Natural killer cell (primary cell): ENCODE measurements around the gene SCARB1. TPM values are rescaled to one million over a fixed set of nuclear protein-coding genes. Genes with fewer than 3 reads are reported as not detected.

Experiments used
- ATAC-seq, 3 donors: fragments of 150-1000 bp in 2 of 3; fragments of 200-7000 bp in 1 of 3; cut with Tn5 transposase; 1 replicate in 1 of 3; 2 replicates in 2 of 3; pipeline ENCODE4 v1.10.0; 2021; ENCODE audit warnings: mild to moderate bottlenecking in 2 of 3, moderate library complexity in 2 of 3
- DNase-seq, 2 donors: peaks; one replicate each; pipeline versions ENCODE4 v3.0.0 to v3.0.0-alpha.2; 2013 to 2021; ENCODE audit warnings: mixed read lengths in 1 of 2
- H3K27ac ChIP-seq: one replicate; pipeline ENCODE4 v1.5.1; 2013; ENCODE audit warnings: mild to moderate bottlenecking, low read length
- H3K27me3 ChIP-seq: one replicate; pipeline ENCODE4 v1.6.1; 2013; ENCODE audit warnings: low read length; ENCODE audit not compliant: control insufficient read depth, insufficient read depth
- H3K36me3 ChIP-seq: one replicate; pipeline ENCODE4 v1.6.1; 2013; ENCODE audit warnings: low read length; ENCODE audit not compliant: control insufficient read depth, insufficient read depth
- H3K4me1 ChIP-seq: one replicate; pipeline ENCODE4 v1.6.1; 2013; ENCODE audit warnings: low read length; ENCODE audit not compliant: control insufficient read depth, insufficient read depth
- H3K4me3 ChIP-seq: one replicate; pipeline ENCODE4 v1.5.1; 2013; ENCODE audit warnings: low read length
- H3K9me3 ChIP-seq: one replicate; pipeline ENCODE4 v1.6.1; 2013; ENCODE audit warnings: low read length; ENCODE audit not compliant: control insufficient read depth, insufficient read depth
- H3K27ac Mint-ChIP-seq, 2 donors: one replicate each; pipeline ENCODE4 v1.8.0; 2022; ENCODE audit warnings: mild to moderate bottlenecking in 2 of 2, mixed read lengths in 2 of 2, moderate library complexity in 1 of 2
- H3K27me3 Mint-ChIP-seq, 2 donors: one replicate each; pipeline ENCODE4 v1.8.0; 2022; ENCODE audit warnings: low read depth in 2 of 2, mixed read lengths in 2 of 2
- H3K36me3 Mint-ChIP-seq: one replicate; pipeline ENCODE4 v1.8.0; 2022; ENCODE audit warnings: mixed read lengths
- H3K4me1 Mint-ChIP-seq, 2 donors: one replicate each; pipeline ENCODE4 v1.8.0; 2022; ENCODE audit warnings: mixed read lengths in 2 of 2
- H3K4me3 Mint-ChIP-seq: one replicate; pipeline ENCODE4 v1.8.0; 2022; ENCODE audit warnings: mild to moderate bottlenecking, moderate library complexity, mixed read lengths
- H3K9me3 Mint-ChIP-seq, 2 donors: one replicate each; pipeline ENCODE4 v1.8.0; 2022; ENCODE audit warnings: mixed read lengths in 2 of 2
- WGBS: methylation state at CpG from one replicate; pipeline ENCODE4 v1.1.7; 2013; ENCODE audit warnings: missing lambda C conversion rate; ENCODE audit not compliant: insufficient coverage; 5-methylcytosine and 5-hydroxymethylcytosine counted together
- intact Hi-C: fragments of 100-400 bp; cut with micrococcal nuclease; formaldehyde crosslinking; loops from one replicate; pipeline ENCODE4 v1.14.2; 2022
- total RNA-seq, 4 donors: library from RNA; stranded (reverse); fragments of 120-200 nt in 1 of 4; gene quantifications; one replicate each; pipeline versions ENCODE4 v1.2.3 to v1.2.4, GENCODE V29; 2013 to 2022
- TF ChIP-seq, protein P1 (sequence below): fragments of 200-600 bp; IDR thresholded peaks from one replicate; pipeline ENCODE4 v1.8.0; 2022; ENCODE audit warnings: antibody characterized with exemption

Gene SCARB1
- total RNA-seq, 3 donors from 2014 or later (not counting 1 experiment from before 2014, with no cell fraction given) = 1.1 to 2.7 (median 1.3) TPM

DNA sequence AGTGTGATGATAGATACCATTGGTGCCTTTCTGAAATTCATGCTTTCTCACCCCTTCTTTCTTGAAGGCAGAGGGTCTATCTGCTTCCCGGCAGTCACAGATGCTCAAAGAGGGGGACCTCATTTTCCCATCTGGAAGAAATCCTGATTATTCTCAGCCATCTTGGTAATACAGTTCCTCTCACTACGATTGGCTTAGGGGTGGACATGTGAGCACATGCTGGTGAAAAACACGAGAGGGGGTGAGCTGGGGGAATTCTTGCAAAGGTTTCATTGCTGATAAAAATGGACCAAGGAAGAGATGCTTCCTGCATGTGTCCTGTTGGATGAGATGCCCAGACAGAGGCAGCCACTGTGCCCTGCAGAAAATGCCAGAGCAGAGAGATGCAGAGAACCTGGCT is 13.8 kb upstream of the SCARB1 start:
- Mint-ChIP-seq H3K27ac (no peak overlapping the region), H3K36me3 (no peaks in the 10 kb centered on the region)

DNA sequence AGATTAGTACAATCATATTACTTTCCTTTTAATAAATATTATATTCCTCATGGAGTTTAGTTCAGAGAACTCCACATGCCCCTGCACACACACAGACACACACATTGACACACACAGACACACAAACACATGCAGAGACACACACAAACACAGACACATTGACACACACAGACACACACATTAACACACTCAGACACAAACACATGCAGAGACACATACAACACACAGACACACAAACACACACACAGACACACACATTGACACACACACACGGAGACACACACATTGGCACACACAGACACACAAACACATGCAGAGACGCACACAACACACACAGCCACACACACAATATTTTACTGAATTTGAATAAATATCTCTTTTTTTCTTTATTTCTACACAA is 12.5 kb upstream of the SCARB1 start:
- Mint-ChIP-seq H3K27ac (no peak overlapping the region), H3K4me3 (no peak overlapping the region), H3K36me3 (no peaks in the 10 kb centered on the region), H3K9me3 (no peaks in the 10 kb centered on the region), H3K27me3 (peaks cover under 1 to 16% of the 10 kb centered on the region in 2 donors), H3K4me1 (peaks cover 0 to 4% of the 10 kb centered on the region in 2 donors)
- WGBS = 93% methylated on average over 2 of the region's 2 CpGs
- ATAC-seq (no peak), DNase-seq (no peak)
- TF ChIP-seq, protein P1, sequence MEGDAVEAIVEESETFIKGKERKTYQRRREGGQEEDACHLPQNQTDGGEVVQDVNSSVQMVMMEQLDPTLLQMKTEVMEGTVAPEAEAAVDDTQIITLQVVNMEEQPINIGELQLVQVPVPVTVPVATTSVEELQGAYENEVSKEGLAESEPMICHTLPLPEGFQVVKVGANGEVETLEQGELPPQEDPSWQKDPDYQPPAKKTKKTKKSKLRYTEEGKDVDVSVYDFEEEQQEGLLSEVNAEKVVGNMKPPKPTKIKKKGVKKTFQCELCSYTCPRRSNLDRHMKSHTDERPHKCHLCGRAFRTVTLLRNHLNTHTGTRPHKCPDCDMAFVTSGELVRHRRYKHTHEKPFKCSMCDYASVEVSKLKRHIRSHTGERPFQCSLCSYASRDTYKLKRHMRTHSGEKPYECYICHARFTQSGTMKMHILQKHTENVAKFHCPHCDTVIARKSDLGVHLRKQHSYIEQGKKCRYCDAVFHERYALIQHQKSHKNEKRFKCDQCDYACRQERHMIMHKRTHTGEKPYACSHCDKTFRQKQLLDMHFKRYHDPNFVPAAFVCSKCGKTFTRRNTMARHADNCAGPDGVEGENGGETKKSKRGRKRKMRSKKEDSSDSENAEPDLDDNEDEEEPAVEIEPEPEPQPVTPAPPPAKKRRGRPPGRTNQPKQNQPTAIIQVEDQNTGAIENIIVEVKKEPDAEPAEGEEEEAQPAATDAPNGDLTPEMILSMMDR = no peak
- no peak overlapping the region for H3K4me3 ChIP-seq
- H3K27me3 ChIP-seq = no peaks in the 10 kb centered on the region
- H3K9me3 ChIP-seq = no peaks in the 10 kb centered on the region
- H3K4me1 ChIP-seq = peaks cover 6% of the 10 kb centered on the region
- no peak overlapping the region for H3K27ac ChIP-seq
- no peaks in the 10 kb centered on the region for H3K36me3 ChIP-seq
- intact Hi-C loops = no loop called here

More for the DNA sequence above, 13.8 kb upstream of the SCARB1 start:
- DNase-seq (no peak), ATAC-seq (no peak)
- Histone ChIP-seq H3K4me3 (no peak overlapping the region), H3K27ac (no peak overlapping the region), H3K9me3 (no peaks in the 10 kb centered on the region), H3K4me1 (peaks cover 10% of the 10 kb centered on the region), H3K36me3 (no peaks in the 10 kb centered on the region), H3K27me3 (no peaks in the 10 kb centered on the region)
- Mint-ChIP-seq H3K9me3 (no peaks in the 10 kb centered on the region), H3K4me3 (no peak overlapping the region), H3K27me3 (peaks cover 0 to 14% of the 10 kb centered on the region in 2 donors), H3K4me1 (peaks cover 0 to 9% of the 10 kb centered on the region in 2 donors)
- WGBS = 87% methylated on average over 3 of the region's 3 CpGs
- intact Hi-C loops = no loop called here
- TF ChIP-seq, protein P1 = no peak

DNA sequence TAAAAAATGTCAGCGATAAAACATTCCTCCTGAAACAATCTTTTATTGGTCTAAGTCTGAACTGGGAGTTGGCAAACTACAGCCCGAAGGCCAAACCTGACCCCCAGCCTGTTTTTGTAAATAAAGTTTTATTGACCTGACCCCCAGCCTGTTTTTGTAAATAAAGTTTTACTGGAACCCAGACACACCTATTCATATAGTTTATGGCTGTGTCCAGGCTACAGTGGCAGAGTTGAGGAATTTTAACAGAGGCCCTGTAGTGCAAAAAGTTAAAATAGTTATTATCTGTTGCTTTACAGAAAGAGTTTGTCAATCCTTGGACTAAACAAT is 12.1 kb upstream of the SCARB1 start:
- H3K4me1 ChIP-seq = peaks cover 2% of the 10 kb centered on the region
- DNase-seq (no peak), ATAC-seq (no peak)
- no peaks in the 10 kb centered on the region for H3K27me3 ChIP-seq
- TF ChIP-seq, protein P1 = no peak
- peaks cover 4 to 17% of the 10 kb centered on the region in 2 donors for H3K27me3 Mint-ChIP-seq
- peaks cover 0 to under 1% of the 10 kb centered on the region in 2 donors for H3K4me1 Mint-ChIP-seq
- H3K4me3 ChIP-seq = no peak overlapping the region
- H3K36me3 ChIP-seq = no peaks in the 10 kb centered on the region
- H3K4me3 Mint-ChIP-seq = no peak overlapping the region
- H3K27ac Mint-ChIP-seq = no peak overlapping the region
- 100% methylated on average over 2 of the region's 2 CpGs for WGBS
- no peak overlapping the region for H3K27ac ChIP-seq
- no peaks in the 10 kb centered on the region for H3K9me3 Mint-ChIP-seq
- intact Hi-C loops = no loop called here
- H3K9me3 ChIP-seq = no peaks in the 10 kb centered on the region
- no peaks in the 10 kb centered on the region for H3K36me3 Mint-ChIP-seq
